HG03342 (cell line): ENCODE results near the gene DHFR.
"Not testable (repeated sequence)": the region's sequence is repeated elsewhere in the genome, so short reads cannot be mapped to it uniquely, and the experiment has no call there.

Source experiments
- ATAC-seq: cut with Tn5 transposase; IDR thresholded peaks from one replicate; pipeline ENCODE4 v1.9.1; 2021; ENCODE audit warnings: mild to moderate bottlenecking, moderate library complexity; ENCODE audit not compliant: unreplicated experiment

The DHFR gene

GRCh38 chr5:80654391-80655230 is at the start of gene DHFR, which contains the start of gene MSH3:
Gene DHFR, minus strand, starts transcription at chr5:80654983. Its CDS starts 494 bp downstream, at chr5:80654489.
Gene MSH3, plus strand, starts transcription at chr5:80654652. Its CDS starts 76 bp downstream, at chr5:80654728.
- peak; percentile 35 for ATAC-seq

GRCh38 chr5:80704221-80704620 is 49.4 kb upstream of the DHFR start:
- no peak for ATAC-seq

- ATAC-seq, result no peak
These were observed 49.0 kb upstream of the DHFR start for GRCh38 chr5:80703747-80704146.

DNA sequence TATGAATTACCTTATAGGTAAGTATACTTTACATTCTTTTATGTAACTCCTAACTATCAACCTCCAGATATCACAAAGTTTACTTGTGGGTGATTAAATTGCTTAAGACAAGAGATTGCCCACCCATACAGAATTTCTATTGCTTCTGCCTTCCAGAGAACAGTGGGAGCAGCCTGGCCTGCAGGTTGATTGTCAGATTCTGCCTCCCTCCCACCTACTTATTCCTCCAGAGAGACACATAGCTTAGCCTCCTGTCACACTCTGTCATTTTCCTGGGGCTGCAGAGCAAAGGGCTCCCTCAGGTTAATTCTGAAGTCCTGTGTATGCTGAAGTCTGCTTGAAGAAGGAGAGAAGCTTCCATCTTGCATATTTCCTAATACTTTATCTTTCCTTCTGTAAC is 48.5 kb upstream of the DHFR start:
- ATAC-seq, result no peak

DNA sequence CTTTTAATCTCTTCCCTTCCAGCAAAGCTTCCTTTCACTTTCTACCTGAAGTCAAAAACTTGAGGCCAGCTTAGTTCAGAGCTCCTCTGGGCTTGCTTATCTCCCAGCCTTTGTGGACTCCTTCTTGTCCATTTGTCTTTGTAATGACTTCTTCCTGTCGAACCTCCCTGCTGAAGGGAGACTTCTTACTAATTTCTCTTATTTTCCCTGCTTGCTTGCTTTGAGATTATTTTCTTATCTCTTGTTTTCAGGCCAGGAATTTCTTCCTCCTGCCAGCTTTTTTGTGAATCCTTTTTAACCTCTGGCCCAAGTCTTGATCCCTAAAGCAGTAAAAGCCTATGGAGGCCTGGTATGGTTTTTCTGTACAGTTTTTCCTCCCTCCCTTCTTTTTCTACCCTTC is 46.8 kb upstream of the DHFR start:
- no peak for ATAC-seq

DNA sequence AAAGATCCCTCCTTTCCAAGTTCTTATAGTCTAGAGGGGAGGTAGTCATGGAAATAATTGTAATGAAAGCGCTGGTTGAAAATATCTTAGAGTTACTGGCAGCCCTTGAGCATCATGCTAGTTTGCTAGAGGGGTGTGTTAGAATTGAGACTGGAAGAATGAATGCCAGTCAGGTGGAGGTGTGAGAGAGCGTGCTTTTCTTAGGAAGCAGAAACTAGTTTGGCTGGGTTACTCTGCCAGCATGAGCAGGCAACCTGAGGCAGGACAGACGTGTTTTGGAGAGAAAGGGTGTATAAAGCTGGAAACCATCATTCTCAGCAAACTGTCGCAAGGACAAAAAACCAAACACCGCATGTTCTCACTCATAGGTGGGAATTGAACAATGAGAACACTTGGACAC is 43.6 kb upstream of the DHFR start:
- no peak for ATAC-seq

GRCh38 chr5:80697100-80697499 is 42.3 kb upstream of the DHFR start:
- no peak for ATAC-seq

DNA sequence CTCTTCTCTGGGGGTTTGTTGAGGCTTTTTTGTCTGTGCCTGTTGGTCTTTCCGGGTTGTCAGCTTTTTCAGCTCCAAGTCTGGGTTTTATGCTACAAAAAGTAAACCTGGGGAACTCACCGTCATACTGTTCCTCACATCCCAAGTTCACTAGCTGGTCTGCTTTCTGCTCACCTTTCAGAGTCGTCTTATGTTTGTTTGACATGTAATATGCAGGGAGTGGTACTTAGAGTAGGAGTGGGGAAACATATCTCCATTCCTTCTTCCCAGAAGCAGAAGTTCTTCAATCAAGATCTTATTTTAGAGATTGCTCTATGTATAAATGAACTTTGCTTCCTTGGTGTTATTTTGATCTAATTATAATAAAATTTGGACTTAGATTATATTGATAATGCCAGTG is 41.7 kb upstream of the DHFR start:
- ATAC-seq, result no peak

GRCh38 chr5:80695666-80696065 is 40.9 kb upstream of the DHFR start:
- ATAC-seq, result no peak

GRCh38 chr5:80689627-80690026 is 34.8 kb upstream of the DHFR start:
- ATAC-seq, result no peak

DNA sequence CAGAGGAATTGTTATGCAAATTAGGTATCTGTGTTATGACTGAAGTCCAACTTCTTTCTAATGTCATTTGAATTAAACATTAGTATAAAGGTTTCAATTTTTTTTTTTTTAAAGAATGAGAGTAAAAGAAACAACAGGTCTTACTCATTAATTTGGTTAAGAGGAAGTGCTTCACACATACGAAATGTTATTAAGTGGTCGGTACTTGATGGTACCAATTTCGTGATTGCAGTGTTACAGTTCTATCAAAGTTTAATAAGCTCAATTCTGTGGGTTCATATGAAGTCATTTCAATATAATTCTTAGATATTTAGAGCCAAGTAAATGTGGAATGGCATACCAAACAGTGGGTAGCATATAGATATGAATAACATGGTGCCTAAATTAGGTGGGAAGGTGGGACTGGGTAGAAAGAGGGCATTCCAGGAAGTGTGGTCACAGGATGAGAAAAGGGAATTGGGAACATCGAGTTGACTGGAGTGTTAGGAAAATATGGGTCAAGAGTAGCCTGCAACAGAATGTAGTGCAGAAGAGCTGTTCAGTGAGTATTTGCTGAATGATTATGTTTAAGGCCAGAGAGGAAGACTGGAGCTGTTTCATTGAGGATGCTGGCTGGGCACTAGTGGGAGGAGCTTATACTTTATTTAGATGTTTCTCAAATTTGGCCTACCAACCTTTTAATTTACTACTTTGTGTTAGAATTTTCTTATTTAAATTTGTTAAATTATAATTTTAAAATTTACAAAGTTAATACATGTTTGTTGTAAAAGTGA is 34.1 kb upstream of the DHFR start:
- ATAC-seq, result no peak

- ATAC-seq, result no peak
These were observed 32.0 kb upstream of the DHFR start for GRCh38 chr5:80686757-80687156.

GRCh38 chr5:80676706-80677105 is 21.9 kb upstream of the DHFR start:
- ATAC-seq, result no peak

- peak; percentile 39 for ATAC-seq
These were observed 17.5 kb upstream of the DHFR start for GRCh38 chr5:80672140-80672736.

DNA sequence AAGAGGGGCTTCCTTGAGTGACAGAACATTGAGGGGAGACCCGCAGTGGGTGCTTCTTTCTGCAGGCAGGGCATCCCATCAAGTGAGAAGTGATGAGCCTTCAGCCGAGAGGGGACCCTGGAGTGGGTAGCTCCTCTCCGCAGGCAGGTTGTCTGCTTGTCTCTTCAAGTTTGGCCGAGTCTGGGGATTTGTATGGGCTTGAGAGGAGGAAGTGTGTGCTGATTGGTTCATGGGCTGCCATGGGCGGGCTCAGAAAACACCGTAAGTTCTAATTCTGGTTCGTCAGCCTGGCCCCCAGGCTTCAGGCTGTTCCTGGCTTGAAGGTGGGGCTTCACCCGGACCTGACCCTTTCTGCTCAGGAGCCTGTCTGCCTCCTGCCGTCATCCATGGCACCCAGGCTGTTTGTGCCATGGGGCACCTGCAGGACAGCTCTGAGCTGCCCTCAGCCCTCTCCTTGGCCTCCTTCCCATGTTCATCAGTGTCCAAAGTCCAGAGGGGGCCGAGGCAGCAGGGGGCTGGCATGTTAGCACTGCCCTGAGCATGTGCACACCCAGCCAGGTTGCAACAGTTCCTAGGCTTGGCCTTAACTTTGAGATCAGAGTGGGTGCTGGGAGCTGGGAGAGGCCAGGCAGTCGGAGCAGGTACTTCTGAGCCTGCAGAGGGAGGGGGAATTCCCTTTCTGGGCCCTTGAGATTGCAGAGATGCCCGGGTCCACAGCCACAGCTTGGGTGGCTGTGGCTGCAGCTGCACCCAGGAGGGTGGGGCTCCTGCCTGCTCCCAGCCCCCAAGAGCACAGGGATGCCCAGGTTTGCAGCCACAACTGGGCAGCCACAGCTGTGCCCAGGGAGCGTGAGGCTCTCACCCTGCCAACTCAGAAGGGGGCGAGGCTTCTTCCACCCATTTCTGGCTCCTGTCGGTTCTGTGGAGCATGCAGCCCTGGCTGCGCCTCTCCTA is 13.5 kb upstream of the DHFR start:
- ATAC-seq, result peak; percentile 72

GRCh38 chr5:80667384-80667783 is 12.6 kb upstream of the DHFR start:
- no peak for ATAC-seq

DNA sequence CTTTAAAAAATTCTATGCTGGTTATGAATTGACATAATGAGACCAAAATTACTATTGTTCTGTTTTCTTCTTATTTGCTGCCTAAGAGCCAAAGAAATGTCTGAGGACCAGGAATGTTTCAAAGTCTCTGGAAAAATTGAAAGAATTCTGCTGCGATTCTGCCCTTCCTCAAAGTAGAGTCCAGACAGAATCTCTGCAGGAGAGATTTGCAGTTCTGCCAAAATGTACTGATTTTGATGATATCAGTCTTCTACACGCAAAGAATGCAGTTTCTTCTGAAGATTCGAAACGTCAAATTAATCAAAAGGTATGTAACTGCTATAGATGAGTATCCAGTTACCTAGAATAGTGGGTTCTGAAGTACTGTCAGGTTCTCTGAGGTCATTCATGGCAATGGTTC is 10.3 kb upstream of the DHFR start:
- no peak for ATAC-seq

DNA sequence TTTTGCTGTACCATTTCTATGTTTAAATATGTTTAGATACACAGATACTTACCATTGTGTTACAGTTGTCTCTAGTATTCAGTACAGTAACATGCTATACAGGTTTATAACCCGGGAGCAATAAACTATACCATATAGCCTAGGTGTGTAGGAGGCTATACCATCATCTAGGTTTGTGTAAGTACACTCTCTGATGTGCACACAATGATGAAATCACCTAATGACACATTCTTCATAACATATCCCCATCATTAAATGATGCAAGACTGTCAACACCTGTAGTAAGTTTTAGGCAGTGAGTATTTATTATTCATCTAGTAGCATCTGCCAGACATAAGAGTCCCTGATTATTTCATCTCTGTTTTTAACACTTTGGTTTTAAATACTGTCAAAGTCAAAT is 7.3 kb upstream of the DHFR start:
- ATAC-seq, result no peak

GRCh38 chr5:80660661-80661060 is 5.9 kb upstream of the DHFR start:
- not testable (repeated sequence) for ATAC-seq

DNA sequence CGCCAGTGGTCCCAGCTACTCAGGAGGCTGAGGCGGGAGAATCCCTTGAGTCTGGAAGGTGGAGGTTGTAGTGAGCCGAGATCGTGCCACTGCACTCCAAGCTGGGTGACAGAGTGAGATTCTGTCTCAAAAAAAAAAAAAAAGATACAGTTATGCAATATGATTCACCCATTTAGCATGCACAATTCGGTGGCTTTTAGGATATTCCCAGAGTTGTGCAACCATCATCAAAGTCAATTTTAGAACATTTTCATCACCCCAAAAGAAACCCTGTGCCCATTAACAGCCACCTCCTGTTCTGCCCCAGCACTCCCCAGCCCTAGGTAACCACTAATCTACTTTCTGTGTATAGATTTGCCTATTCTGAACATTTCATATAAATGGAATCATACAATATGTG is 4.3 kb upstream of the DHFR start:
- no peak for ATAC-seq

- no peak for ATAC-seq
These were observed 1.6 kb upstream of the DHFR start for GRCh38 chr5:80656425-80656824.
